ENCODE data around the gene TRIM46. TPM values are rescaled to one million over a fixed set of nuclear protein-coding genes. Genes with fewer than 3 reads are reported as not detected.

TRIM46 gene
- total RNA-seq, 1 donor from 2014 or later: 10.7 TPM

GRCh38 chr1:155181371-155182051, 7.9 kb downstream of the TRIM46 start:
- no peaks in the 10 kb centered on the region for H3K9me3 Mint-ChIP-seq (ENCODE audit: low read depth)
- DNase-seq (ENCODE audit: low spot score): peak; percentile 59
- no peaks in the 10 kb centered on the region for H3K27me3 Mint-ChIP-seq (ENCODE audit: low read depth)
- no peak overlapping the region for H3K4me3 Mint-ChIP-seq (ENCODE audit: unreplicated experiment)
- H3K27ac Mint-ChIP-seq (ENCODE audit: unreplicated experiment): no peak overlapping the region
- peaks cover 5% of the 10 kb centered on the region for H3K4me1 Mint-ChIP-seq (ENCODE audit: low read depth)
- H3K36me3 Mint-ChIP-seq (ENCODE audit: low read depth): peaks cover 25% of the 10 kb centered on the region
- TF ChIP-seq CTCF (IDR thresholded peaks at IDR 0.05): no peak

- no peak for TF ChIP-seq CTCF (IDR thresholded peaks at IDR 0.05)
- H3K27ac Mint-ChIP-seq (ENCODE audit: unreplicated experiment): no peak overlapping the region
- H3K36me3 Mint-ChIP-seq (ENCODE audit: low read depth): peaks cover 23% of the 10 kb centered on the region
- DNase-seq (ENCODE audit: low spot score): no peak
- H3K4me1 Mint-ChIP-seq (ENCODE audit: low read depth): peaks cover 4% of the 10 kb centered on the region
- no peaks in the 10 kb centered on the region for H3K27me3 Mint-ChIP-seq (ENCODE audit: low read depth)
- H3K9me3 Mint-ChIP-seq (ENCODE audit: low read depth): no peaks in the 10 kb centered on the region
- no peak overlapping the region for H3K4me3 Mint-ChIP-seq (ENCODE audit: unreplicated experiment)
These were observed 8.5 kb downstream of the TRIM46 start for GRCh38 chr1:155182052-155182550.

- H3K27ac Mint-ChIP-seq (ENCODE audit: unreplicated experiment): no peak overlapping the region
- no peak for TF ChIP-seq CTCF (IDR thresholded peaks at IDR 0.05)
- no peaks in the 10 kb centered on the region for H3K9me3 Mint-ChIP-seq (ENCODE audit: low read depth)
- H3K4me3 Mint-ChIP-seq (ENCODE audit: unreplicated experiment): no peak overlapping the region
- peaks cover 9% of the 10 kb centered on the region for H3K4me1 Mint-ChIP-seq (ENCODE audit: low read depth)
- peak; percentile 72 for DNase-seq (ENCODE audit: low spot score)
- H3K36me3 Mint-ChIP-seq (ENCODE audit: low read depth): peaks cover 18% of the 10 kb centered on the region
- H3K27me3 Mint-ChIP-seq (ENCODE audit: low read depth): no peaks in the 10 kb centered on the region
These were observed 10.1 kb downstream of the TRIM46 start for GRCh38 chr1:155183775-155184221.

- peaks cover 9% of the 10 kb centered on the region for H3K4me1 Mint-ChIP-seq (ENCODE audit: low read depth)
- DNase-seq (ENCODE audit: low spot score): peak; percentile 54
- peaks cover 13% of the 10 kb centered on the region for H3K36me3 Mint-ChIP-seq (ENCODE audit: low read depth)
- H3K9me3 Mint-ChIP-seq (ENCODE audit: low read depth): no peaks in the 10 kb centered on the region
- no peak for TF ChIP-seq CTCF (IDR thresholded peaks at IDR 0.05)
- H3K27me3 Mint-ChIP-seq (ENCODE audit: low read depth): no peaks in the 10 kb centered on the region
- H3K27ac Mint-ChIP-seq (ENCODE audit: unreplicated experiment): peak overlapping the region; percentile 59
- H3K4me3 Mint-ChIP-seq (ENCODE audit: unreplicated experiment): no peak overlapping the region
These were observed 10.7 kb downstream of the TRIM46 start for GRCh38 chr1:155184351-155184811.

GRCh38 chr1:155184835-155185782, 11.5 kb downstream of the TRIM46 start:
- H3K27me3 Mint-ChIP-seq (ENCODE audit: low read depth): no peaks in the 10 kb centered on the region
- no peak overlapping the region for H3K27ac Mint-ChIP-seq (ENCODE audit: unreplicated experiment)
- H3K4me3 Mint-ChIP-seq (ENCODE audit: unreplicated experiment): no peak overlapping the region
- H3K36me3 Mint-ChIP-seq (ENCODE audit: low read depth): peaks cover 10% of the 10 kb centered on the region
- peaks cover 9% of the 10 kb centered on the region for H3K4me1 Mint-ChIP-seq (ENCODE audit: low read depth)
- peak; percentile 65 for DNase-seq (ENCODE audit: low spot score)
- no peaks in the 10 kb centered on the region for H3K9me3 Mint-ChIP-seq (ENCODE audit: low read depth)
- no peak for TF ChIP-seq CTCF (IDR thresholded peaks at IDR 0.05)
